Measurements from ENCODE around the gene PLAC8. TPM values are rescaled to one million over a fixed set of nuclear protein-coding genes. Genes with fewer than 3 reads are reported as not detected.
"Not testable (repeated sequence)": the region's sequence is repeated elsewhere in the genome, so short reads cannot be mapped to it uniquely, and the experiment has no call there.

Gene PLAC8
- total RNA-seq, 1 donor from 2014 or later, result 1.0 TPM

DNA sequence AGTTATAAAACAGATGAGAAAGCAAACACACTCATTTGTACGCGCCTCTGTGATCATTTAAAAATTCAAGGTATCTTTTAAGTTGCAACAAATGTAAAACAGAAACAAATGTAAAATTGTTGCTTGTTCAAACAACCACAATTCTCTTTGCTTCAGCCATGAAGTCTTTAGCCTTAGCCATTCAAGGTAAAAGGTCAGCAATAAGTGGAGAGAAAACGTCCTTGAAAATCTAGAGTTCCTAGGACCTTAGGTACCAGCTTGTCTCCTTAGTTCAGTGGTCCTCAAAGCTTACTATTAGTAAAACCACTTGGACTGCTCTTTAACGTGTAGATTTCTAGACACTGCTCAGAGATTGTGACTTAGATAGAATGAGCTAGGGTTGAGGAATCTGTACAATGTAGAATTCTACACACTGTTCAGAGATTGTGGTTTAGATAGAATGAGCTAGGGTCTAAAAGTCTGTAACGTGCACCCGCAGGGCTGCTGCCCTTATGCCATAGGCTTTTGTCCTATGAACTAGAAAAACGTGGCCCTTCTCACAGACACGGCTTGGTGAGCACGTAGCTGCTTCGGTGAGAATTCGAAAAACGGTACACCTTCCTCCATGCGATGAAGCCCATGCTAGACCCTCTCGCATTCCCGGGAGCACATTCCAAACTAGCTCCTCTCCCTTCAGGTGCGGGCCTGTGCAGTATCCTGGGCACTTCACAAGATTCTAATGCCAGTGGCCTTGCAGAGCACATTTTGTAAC is 1.7 kb downstream of the PLAC8 start:
- TF ChIP-seq, protein P1, sequence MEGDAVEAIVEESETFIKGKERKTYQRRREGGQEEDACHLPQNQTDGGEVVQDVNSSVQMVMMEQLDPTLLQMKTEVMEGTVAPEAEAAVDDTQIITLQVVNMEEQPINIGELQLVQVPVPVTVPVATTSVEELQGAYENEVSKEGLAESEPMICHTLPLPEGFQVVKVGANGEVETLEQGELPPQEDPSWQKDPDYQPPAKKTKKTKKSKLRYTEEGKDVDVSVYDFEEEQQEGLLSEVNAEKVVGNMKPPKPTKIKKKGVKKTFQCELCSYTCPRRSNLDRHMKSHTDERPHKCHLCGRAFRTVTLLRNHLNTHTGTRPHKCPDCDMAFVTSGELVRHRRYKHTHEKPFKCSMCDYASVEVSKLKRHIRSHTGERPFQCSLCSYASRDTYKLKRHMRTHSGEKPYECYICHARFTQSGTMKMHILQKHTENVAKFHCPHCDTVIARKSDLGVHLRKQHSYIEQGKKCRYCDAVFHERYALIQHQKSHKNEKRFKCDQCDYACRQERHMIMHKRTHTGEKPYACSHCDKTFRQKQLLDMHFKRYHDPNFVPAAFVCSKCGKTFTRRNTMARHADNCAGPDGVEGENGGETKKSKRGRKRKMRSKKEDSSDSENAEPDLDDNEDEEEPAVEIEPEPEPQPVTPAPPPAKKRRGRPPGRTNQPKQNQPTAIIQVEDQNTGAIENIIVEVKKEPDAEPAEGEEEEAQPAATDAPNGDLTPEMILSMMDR (IDR thresholded peaks at IDR 0.05; ENCODE audit: partially characterized antibody, unreplicated experiment), result no peak
- peaks cover 3% of the 10 kb centered on the region for H3K9me3 Mint-ChIP-seq (ENCODE audit: unreplicated experiment)
- no peak overlapping the region for H3K4me3 Mint-ChIP-seq (ENCODE audit: unreplicated experiment)
- peaks cover 2% of the 10 kb centered on the region for H3K27me3 Mint-ChIP-seq (ENCODE audit: unreplicated experiment)
- H3K4me1 Mint-ChIP-seq (ENCODE audit: low read depth, unreplicated experiment), result peaks cover 16% of the 10 kb centered on the region
- no peak overlapping the region for H3K27ac Mint-ChIP-seq (ENCODE audit: unreplicated experiment)
- DNase-seq, result no peak
- no peaks in the 10 kb centered on the region for H3K36me3 Mint-ChIP-seq (ENCODE audit: unreplicated experiment)

DNA sequence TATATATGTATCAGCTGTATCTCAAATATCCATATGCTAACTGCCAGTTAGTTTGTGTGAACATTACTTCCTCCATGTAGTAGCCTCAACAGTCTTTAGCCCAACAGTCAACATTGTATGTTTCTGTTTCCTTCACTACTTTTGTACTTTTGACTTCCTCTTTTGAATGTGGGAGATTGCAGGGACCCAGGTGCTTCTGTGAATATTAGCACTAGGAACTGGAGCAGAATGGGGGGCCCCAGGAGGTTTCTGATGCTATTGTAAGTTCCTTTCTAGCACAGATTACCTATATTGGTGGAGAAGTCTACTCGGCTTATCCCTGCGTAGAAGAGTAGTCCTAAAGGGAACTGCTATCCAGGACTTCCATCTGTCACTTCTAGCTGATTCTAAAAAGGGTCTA is 2.3 kb downstream of the PLAC8 start:
- H3K4me3 Mint-ChIP-seq (ENCODE audit: unreplicated experiment), result no peak overlapping the region
- peaks cover 16% of the 10 kb centered on the region for H3K4me1 Mint-ChIP-seq (ENCODE audit: low read depth, unreplicated experiment)
- no peak for DNase-seq
- H3K27ac Mint-ChIP-seq (ENCODE audit: unreplicated experiment), result no peak overlapping the region
- TF ChIP-seq, protein P1 (IDR thresholded peaks at IDR 0.05; ENCODE audit: partially characterized antibody, unreplicated experiment), result no peak
- peaks cover 2% of the 10 kb centered on the region for H3K27me3 Mint-ChIP-seq (ENCODE audit: unreplicated experiment)
- H3K9me3 Mint-ChIP-seq (ENCODE audit: unreplicated experiment), result peaks cover 2% of the 10 kb centered on the region
- no peaks in the 10 kb centered on the region for H3K36me3 Mint-ChIP-seq (ENCODE audit: unreplicated experiment)

DNA sequence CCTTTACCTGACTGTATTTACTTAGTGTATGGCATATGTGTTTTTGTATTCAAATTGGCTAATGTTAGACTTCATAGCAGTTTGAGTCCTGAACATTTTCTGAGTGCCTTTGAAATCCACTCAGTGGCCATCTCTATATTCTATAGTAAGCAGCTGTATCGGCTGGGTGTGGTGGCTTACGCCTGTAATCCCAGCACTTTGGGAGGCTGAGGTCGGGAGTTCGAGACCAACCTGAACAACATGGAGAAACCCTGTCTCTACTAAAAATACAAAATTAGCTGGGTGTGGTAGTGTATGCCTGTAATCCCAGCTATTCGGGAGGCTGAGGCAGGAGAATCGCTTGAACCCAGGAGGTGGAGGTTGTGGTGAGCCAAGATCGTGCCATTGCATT is 2.8 kb downstream of the PLAC8 start:
- DNase-seq; H3K36me3 Mint-ChIP-seq (ENCODE audit: unreplicated experiment); H3K4me3 Mint-ChIP-seq (ENCODE audit: unreplicated experiment); H3K27ac Mint-ChIP-seq (ENCODE audit: unreplicated experiment); H3K9me3 Mint-ChIP-seq (ENCODE audit: unreplicated experiment); H3K27me3 Mint-ChIP-seq (ENCODE audit: unreplicated experiment): not testable (repeated sequence)
- peaks cover 16% of the 10 kb centered on the region for H3K4me1 Mint-ChIP-seq (ENCODE audit: low read depth, unreplicated experiment)

DNA sequence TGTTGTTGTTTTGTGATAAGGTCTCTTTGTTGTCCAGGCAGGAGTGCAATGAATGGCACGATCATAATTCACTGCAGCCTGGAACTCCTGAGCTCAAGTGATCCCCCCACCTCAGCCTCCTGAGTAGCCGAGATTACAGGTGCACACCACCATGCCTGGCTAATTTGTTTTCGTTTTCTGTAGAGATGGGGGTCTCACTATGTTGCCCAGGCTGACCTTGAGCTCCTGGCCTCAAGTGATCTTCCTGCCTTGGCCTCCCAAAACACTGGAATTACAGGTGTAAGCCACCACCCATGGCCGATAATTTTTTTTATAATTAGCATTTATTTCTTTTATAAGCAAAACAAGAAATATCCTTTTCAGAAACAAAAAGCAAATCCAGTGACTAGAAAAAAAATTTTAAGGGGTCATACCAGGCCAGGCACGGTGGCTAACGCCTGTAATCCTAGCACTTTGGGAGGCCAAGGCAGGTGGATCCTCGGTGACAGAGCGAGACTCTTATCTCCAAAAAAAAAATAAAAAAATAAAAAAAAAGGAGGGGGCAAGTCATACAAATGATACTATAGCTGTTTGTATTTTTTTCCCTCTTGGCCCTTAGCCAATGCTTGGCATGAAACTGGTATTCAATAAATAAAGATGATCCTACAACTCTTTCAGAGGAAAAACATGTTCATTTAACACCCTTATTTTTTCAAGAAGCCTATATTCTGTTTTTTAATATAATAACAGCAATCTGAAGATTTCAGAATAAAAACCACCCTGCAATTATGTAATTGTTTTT is 3.4 kb downstream of the PLAC8 start:
- TF ChIP-seq, protein P1 (IDR thresholded peaks at IDR 0.05; ENCODE audit: partially characterized antibody, unreplicated experiment), result no peak
- H3K9me3 Mint-ChIP-seq (ENCODE audit: unreplicated experiment), result peaks cover 2% of the 10 kb centered on the region
- peaks cover 15% of the 10 kb centered on the region for H3K4me1 Mint-ChIP-seq (ENCODE audit: low read depth, unreplicated experiment)
- peak overlapping the region; percentile 43 for H3K27ac Mint-ChIP-seq (ENCODE audit: unreplicated experiment)
- no peak for DNase-seq
- no peaks in the 10 kb centered on the region for H3K36me3 Mint-ChIP-seq (ENCODE audit: unreplicated experiment)
- H3K4me3 Mint-ChIP-seq (ENCODE audit: unreplicated experiment), result peak overlapping the region; percentile 85
- peaks cover 2% of the 10 kb centered on the region for H3K27me3 Mint-ChIP-seq (ENCODE audit: unreplicated experiment)

DNA sequence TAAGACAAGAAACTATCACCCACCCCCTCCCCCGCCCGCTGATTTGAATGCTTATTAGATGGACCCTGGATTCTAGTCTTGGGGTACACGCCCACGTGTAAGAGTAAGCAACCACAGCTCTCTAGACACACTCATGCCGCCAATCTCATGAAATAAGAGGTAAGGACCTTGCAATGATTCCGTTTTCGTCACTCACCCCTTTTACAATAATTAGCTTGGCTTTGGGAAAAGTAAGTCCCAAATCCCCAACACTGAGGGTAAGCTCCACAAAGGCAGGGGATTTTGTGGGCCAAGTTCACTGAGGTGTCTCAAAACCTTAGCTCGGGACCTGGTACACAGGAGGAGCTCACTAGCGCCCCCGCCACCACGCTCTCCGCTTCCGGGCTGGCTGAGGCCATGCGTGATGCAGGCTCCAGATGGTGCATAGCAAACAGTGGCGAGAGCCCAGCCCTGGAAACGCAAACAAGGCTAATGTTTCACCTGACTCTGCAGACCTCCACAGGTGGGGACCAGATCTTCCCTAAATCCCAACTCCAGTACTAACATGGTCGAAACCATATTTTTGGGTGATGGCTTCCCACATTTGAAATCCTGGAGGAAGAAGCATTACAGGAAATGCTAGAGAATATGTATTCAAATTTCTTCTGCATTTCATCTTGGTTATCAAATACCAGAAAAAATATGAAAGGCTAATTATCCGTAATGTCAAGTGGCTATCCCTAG is 4.1 kb downstream of the PLAC8 start:
- H3K27ac Mint-ChIP-seq (ENCODE audit: unreplicated experiment), result peak overlapping the region; percentile 43
- peak overlapping the region; percentile 85 for H3K4me3 Mint-ChIP-seq (ENCODE audit: unreplicated experiment)
- peak; percentile 89 for DNase-seq
- H3K36me3 Mint-ChIP-seq (ENCODE audit: unreplicated experiment), result no peaks in the 10 kb centered on the region
- peaks cover 2% of the 10 kb centered on the region for H3K27me3 Mint-ChIP-seq (ENCODE audit: unreplicated experiment)
- peaks cover 13% of the 10 kb centered on the region for H3K4me1 Mint-ChIP-seq (ENCODE audit: low read depth, unreplicated experiment)
- TF ChIP-seq, protein P1 (IDR thresholded peaks at IDR 0.05; ENCODE audit: partially characterized antibody, unreplicated experiment), result peak; percentile 56
- H3K9me3 Mint-ChIP-seq (ENCODE audit: unreplicated experiment), result peaks cover 2% of the 10 kb centered on the region
